ENCODE data around the gene ZXDC.

ZXDC gene

DNA sequence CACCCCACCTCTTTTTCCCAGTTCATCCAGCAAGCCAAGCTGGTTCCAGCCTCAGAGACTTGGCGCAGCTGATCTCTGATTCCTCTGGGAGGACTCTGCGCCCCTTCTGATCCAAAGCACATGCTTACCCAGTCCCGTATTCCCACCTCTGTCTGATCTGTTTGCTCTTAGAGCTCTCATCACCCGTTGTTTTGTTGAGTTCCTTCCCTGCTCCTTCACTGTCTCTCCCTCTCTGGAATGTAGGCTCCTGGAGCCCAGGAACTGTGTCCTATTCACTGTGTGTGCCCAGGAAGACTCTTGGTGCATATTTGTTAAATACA lies 1.3 kb upstream of the ZXDC start:
- no peak for DNase-seq
- H3K36me3 ChIP-seq: peaks cover 15% of the 10 kb centered on the region
- no peaks in the 10 kb centered on the region for H3K9me3 ChIP-seq (ENCODE audit: severe bottlenecking)
- H3K4me3 ChIP-seq (ENCODE audit: low read depth, low read length): no peak overlapping the region
- H3K27ac ChIP-seq: no peak overlapping the region
- no peak for TF ChIP-seq CTCF (IDR thresholded peaks at IDR 0.05; ENCODE audit: low read depth, low read length)
- H3K27me3 ChIP-seq (ENCODE audit: insufficient read depth, low read depth, severe bottlenecking): no peaks in the 10 kb centered on the region

GRCh38 chr3:126476166-126477060 lies 722 bp upstream of the ZXDC start:
- Histone ChIP-seq H3K27me3 (ENCODE audit: insufficient read depth, low read depth, severe bottlenecking) (no peaks in the 10 kb centered on the region), H3K36me3 (peaks cover 20% of the 10 kb centered on the region), H3K9me3 (ENCODE audit: severe bottlenecking) (no peaks in the 10 kb centered on the region), H3K27ac (peak overlapping the region; percentile 44; the same call in 1 of the 2 replicates), H3K4me3 (ENCODE audit: low read depth, low read length) (no peak overlapping the region)
- no peak for TF ChIP-seq CTCF (IDR thresholded peaks at IDR 0.05; ENCODE audit: low read depth, low read length)
- peak; percentile 21 for DNase-seq

GRCh38 chr3:126474498-126475412 lies 936 bp downstream of the ZXDC start:
- peak overlapping the region; percentile 55 for H3K4me3 ChIP-seq (ENCODE audit: low read depth, low read length)
- peaks cover 37% of the 10 kb centered on the region for H3K36me3 ChIP-seq
- no peaks in the 10 kb centered on the region for H3K9me3 ChIP-seq (ENCODE audit: severe bottlenecking)
- peak overlapping the region; percentile 47 for H3K27ac ChIP-seq
- no peaks in the 10 kb centered on the region for H3K27me3 ChIP-seq (ENCODE audit: insufficient read depth, low read depth, severe bottlenecking)
- TF ChIP-seq CTCF (IDR thresholded peaks at IDR 0.05; ENCODE audit: low read depth, low read length): no peak
- peak; percentile 46 for DNase-seq

DNA sequence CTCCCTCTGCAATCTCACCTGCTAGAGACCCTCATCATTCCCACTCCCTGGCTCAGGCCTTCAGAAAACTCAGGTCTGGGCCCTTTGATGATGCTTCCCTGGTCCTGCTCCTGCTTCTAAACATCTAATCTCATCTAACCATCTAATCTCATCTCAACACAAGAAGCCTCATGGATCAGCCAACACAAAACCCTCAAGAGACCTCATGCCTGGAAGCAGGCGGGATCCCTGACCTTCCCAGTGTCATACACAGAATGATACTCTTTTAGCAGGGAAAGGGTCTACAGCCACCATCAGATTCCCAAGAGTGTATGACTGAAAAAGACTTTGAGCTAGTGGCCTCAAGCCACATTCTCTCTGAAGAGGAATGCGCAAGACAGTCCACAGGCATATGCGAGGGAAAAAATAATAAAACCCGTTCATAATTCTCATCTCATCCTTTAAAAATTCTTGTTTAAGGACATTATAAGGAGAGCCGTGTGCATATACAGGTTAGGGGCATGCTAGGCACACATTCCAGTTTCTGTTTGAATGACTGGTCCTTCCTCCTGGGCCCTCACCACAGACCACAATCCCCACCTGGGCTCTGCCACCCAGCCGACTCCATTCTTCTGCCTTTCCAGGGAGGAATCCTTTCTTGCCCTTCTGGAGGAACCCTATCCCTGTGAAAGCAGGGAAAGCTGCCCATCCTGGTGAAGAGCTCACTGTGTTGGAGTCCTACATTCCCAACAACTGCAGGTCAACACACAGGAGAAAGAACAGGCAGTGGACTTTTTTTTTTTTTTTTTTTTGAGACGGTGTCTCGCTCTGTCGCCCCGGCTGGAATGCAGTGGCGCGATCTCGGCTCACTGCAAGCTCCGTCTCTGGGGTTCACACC lies 2.2 kb downstream of the ZXDC start:
- peaks cover 49% of the 10 kb centered on the region for H3K36me3 ChIP-seq
- H3K27me3 ChIP-seq (ENCODE audit: insufficient read depth, low read depth, severe bottlenecking): no peaks in the 10 kb centered on the region
- H3K27ac ChIP-seq: no peak overlapping the region
- no peak for DNase-seq
- H3K4me3 ChIP-seq (ENCODE audit: low read depth, low read length): no peak overlapping the region
- H3K9me3 ChIP-seq (ENCODE audit: severe bottlenecking): no peaks in the 10 kb centered on the region
- TF ChIP-seq CTCF (IDR thresholded peaks at IDR 0.05; ENCODE audit: low read depth, low read length): no peak

DNA sequence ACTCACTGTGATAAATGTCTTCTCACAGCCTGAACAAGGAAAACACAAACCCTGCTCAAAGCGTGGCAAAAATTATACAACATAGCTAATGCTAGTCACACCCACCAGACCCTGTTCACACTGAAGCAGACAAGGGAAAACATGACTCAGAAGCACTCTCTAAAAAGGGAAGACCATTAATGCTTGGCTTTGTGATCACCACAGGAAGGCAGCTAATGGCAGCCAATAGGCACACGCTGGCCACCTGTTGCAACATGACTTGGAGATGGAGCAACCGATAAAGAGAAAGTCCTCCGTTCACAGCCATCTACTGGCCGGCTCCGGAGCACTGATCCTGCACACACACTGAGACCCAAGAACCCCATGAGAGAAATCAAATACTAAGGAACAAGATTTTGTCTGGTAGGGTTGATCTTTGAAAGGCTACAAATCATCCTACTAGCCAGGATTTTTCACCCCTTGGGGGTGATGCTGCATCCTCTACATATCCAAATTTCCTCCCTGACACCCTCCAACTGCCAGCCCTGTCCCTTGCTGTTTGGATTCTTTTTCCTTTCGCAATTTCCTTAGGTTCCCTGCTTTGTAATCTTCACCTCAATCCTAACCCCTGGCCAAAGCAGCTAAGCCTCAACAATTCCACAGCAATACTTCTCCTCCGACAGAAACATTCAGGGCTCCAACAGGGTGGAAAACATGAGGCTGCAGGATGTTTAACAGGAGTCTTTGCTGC lies 3.2 kb downstream of the ZXDC start:
- TF ChIP-seq CTCF (IDR thresholded peaks at IDR 0.05; ENCODE audit: low read depth, low read length): no peak
- H3K27ac ChIP-seq: no peak overlapping the region
- no peaks in the 10 kb centered on the region for H3K27me3 ChIP-seq (ENCODE audit: insufficient read depth, low read depth, severe bottlenecking)
- peaks cover 60% of the 10 kb centered on the region for H3K36me3 ChIP-seq
- H3K9me3 ChIP-seq (ENCODE audit: severe bottlenecking): no peaks in the 10 kb centered on the region
- no peak overlapping the region for H3K4me3 ChIP-seq (ENCODE audit: low read depth, low read length)
- DNase-seq: no peak
